Ammon's horn (tissue), 1 donor: ENCODE results near the gene TEKT4.
"Not testable (repeated sequence)": the region's sequence is repeated elsewhere in the genome, so short reads cannot be mapped to it uniquely, and the experiment has no call there.

Experiments
- DNase-seq: peaks from one replicate; pipeline ENCODE4 v3.0.0-alpha.2; 2016; ENCODE audit warnings: low spot score

The TEKT4 gene

DNA sequence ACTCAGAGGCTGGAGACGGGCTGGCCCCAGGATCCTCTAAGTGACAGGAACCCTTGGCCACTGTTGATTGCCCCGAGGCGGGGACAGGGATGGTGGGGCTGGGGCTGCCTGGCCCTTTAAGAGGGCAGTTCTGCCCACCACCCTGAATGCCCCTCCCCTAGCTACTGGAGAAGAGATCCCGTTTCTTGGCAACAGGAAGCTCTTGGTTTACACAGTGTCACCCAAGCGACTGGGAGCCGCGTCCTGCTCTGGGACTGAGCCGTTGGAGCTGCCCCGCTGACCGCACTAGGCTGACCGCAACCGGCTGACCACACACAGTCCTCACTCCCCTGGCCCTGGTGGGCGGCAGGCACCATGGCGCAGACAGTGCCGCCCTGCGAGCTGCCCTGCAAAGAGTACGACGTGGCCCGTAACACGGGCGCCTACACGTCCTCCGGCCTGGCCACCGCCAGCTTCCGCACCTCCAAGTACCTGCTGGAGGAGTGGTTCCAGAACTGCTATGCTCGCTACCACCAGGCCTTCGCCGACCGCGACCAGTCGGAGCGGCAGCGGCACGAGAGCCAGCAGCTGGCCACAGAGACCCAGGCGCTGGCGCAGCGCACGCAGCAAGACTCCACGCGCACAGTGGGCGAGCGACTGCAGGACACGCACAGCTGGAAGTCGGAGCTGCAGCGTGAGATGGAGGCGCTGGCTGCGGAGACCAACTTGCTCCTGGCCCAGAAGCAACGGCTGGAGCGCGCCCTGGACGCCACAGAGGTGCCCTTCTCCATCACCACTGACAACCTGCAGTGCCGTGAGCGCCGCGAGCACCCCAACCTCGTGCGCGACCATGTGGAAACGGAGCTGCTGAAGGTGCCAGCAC is at the start of gene TEKT4:
Gene TEKT4, plus strand, starts transcription at position 205 of the 862 bp plus-strand sequence. Its CDS starts 150 bp downstream, at position 355.
- no peak for DNase-seq

DNA sequence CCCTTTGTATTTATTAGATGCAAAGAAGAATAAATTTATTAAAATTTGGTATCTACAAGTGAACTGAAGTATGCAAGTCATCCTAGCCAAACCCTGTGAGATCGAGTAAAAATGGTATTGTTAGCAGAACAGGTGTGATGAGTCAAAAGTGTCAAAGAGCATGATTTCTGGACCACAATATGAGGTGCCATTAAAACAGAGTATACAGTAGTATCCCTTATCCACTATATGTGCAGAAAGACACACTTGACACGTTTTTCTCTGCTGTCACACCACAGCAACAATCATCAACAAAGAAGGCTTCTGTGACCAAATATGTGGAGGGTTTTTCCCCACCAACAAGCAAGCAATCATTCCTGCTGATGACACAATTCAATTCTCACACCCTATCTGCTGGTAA is 32.0 kb upstream of the TEKT4 start:
- DNase-seq, result not testable (repeated sequence)

- not testable (repeated sequence) for DNase-seq
Observed at GRCh38 chr2:94856856-94857255, 14.4 kb upstream of the TEKT4 start.

DNA sequence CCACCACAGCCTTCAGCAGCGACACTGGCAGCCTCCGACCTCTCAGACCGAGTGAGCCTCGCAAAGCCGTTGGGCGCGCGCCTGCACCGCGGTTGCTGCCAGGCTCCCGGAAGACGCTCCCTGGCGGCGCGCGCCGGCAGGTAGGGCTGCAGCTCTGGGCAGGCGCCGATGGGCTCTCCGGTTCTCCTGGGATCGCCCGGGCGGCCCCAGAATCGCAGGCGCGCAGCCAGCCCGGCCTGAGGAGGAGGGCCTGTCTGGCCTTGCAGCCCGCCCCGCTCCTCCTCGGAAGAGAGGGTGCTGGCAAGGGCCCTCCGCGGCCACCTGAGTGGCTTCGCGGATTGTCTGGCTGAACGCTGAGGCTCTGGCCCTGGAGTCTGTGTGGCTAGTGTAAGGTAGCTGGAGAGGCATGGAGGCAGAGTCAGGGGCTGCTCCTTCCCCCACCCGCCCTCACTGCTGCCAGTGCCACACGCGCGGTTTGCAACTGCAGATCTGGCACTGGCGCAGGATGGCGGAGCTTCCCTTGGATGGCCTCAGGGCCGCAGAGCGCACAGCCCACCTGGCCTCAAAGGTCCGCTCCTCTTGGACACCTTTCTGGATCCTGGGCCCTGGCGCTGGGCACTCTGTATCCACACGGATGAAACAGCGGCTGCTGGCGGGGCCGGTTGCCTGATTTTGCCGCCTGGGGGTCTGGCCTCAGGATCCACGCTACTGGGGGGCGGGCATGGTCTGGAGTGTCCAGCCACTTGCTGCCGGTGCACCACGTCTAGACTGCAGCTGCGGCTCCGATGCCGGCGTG is 13.7 kb upstream of the TEKT4 start:
- DNase-seq, result not testable (repeated sequence)

GRCh38 chr2:94858163-94858888 is 12.9 kb upstream of the TEKT4 start:
- DNase-seq, result not testable (repeated sequence)

- no peak for DNase-seq
Observed at GRCh38 chr2:94861308-94862152, 9.7 kb upstream of the TEKT4 start.

- not testable (repeated sequence) for DNase-seq
Observed at GRCh38 chr2:94862903-94863302, 8.3 kb upstream of the TEKT4 start.

DNA sequence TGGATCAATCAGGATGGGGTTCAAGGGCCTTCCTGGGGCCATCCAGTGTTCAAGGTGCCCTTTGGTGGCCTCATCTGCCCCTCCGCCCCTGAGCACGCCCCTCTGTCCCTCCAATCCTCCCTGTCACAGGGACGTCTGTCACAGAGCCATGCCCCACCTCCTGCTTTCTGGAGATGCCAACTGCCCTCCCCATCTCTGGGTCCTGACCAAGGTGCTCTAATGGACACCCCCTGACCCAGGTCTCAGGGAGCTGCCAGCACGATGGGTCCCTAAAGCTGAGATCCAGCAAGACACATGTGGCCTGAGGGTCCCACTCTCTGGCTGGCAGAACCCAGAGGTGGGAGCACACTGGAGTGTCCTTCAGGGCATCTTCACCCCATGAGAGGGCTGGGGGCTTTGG is 2.1 kb upstream of the TEKT4 start:
- DNase-seq, result no peak

DNA sequence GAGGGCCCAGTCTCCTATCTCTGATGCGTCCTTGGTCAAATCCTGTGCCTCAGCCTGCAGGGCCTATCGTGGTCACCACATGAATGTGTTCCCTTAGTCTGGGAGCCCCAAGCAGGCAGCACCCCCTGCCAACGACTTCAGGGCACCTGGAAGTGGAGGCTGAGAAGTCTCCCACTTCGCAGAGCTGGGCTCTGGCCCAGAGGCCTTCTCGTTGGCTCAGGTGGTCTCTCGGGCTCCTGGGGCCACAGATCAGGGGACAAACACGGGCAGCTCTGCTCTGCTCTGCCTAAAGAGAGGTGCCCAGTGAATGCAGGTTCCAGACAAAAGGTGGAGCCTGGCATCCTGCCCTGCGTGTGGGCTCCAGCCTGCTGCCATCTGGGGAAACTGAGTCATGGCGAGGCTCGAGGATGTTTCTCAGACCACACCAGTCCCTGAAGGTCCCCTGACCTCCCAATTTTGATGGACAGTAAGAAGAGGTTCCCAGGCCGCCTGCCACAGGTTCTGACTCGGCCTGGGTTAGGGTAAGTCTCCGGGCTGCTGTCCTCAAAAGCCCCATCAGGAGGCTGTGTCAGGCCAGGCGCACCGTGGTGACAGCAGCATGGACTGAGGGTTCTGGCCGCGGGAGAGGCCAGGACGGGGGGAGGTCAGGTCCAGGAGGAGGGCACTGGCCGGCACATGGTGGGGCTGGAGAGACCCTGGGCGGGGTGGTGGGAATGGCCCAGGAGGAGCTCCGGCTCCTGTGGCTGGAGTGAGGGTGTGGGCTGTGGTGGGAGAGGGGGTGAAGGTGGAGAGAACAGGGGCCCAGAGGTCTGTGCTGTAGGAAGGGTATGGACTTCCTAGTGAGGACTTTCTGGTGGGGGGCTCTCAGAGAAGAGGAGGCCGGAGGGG is 1.4 kb upstream of the TEKT4 start:
- no peak for DNase-seq

DNA sequence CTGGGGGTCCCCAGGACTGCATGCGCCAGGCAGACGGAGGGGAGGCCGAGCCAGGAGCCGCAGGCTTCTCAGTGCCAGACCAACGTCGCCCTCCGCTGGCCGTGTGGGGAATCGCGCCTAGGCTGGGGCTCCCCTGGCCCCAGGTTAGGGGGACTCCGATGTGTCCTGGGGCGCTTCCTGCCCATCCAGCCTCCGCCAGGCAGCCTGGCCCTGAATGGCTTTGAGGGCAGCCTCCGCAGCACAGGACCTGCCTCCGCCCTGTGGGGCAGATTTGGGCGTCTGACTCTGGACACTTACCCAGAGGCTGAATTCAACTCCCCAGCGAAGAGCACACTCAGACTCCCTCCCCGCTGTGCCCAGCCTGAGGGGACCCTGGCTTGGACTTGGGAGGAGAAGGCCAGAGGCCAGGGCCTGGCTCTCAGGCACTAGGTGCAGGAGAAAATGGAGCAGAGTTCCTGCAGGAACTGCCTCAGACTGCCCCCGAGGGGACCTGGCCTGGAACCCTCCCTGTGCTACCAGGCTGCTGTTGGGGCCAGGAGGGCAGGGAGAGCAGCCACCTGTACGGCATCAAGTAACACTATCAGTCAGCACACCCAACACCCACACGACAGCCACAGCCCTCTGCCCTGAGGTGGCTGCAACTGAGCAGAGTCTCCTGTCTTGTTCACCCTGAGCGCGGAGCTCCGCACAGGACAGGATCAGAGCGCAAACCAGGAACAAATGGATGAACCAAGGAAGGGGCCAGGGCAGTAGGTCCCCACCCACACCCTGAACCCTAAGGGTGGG is 597 bp upstream of the TEKT4 start:
- no peak for DNase-seq

DNA sequence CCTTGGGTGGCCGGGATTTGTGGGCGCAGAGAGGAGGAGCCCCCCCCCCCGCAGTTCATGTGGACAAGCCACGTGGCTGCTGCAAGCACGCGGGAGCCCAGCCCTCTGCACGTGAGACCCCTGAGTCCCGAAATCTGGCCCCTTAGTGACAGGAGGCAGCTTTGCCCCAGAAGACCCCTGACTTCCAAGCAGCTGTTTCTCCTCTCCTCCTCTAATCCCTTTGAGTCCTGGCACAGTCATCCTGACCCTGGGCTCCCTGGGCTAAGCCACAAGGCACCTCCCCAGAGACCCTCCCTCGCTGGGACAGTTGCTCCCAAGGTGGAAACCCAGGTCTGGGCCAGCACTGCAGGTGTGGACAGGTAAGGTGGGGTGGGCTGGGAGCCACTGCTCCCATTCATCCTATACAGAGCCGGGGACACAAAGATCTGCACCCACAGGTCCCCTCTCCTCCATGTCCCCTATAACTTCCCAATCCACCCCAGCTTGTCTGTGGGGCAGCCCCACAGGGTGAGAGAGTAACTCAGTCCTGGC is 923 bp downstream of the TEKT4 start:
- DNase-seq, result no peak

DNA sequence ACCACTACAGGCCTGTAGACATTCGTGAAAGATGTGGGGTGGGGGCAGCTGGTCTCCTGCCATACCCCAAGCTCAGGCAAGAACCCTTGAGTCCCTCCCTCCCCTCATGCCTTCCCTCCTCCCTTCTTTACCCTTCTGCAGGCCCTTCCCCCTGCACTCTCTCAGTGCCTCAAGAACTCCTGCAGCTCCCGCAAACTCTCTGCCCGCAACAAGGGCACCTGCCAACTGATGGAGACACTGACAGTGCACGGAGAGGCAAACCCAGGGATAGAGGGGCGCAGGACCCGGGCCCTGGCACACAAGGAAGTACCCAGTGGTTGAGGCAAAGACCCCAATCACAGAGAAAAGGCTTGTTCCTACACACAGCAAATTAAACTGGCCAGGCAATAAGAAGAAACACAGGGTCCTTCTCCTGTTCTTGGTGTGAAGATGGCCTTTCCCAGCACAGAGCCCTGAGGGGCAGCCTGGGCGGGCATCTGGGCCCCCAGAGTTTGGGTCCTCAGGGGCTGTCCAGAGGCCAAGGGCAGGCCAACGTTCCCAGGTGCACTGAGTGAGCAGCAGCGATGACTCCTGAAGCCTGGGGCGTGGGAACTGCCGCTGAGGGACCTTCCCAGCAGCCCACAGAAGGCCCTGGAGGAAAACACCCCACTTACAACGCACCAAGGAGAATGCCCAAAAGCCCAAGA is 1.6 kb downstream of the TEKT4 start:
- DNase-seq, result no peak

- DNase-seq, result no peak
Observed at GRCh38 chr2:94873362-94874276, 2.4 kb downstream of the TEKT4 start.

GRCh38 chr2:94874277-94874997 is 3.2 kb downstream of the TEKT4 start:
- DNase-seq, result no peak

GRCh38 chr2:94875064-94875819 is 4.0 kb downstream of the TEKT4 start:
- DNase-seq, result no peak
